GM13977 (cell line): ENCODE measurements around the gene DLG5.

Source experiments
- DNase-seq: peaks from one replicate; pipeline ENCODE4 v3.0.0; 2012; ENCODE audit warnings: low spot score
- CTCF ChIP-seq: IDR thresholded peaks from 2 replicates; pipeline ENCODE4 v1.5.1; 2012; ENCODE audit warnings: mild to moderate bottlenecking, control low read depth; ENCODE audit not compliant: insufficient read depth; ENCODE audit errors: extremely low read depth, missing control alignments
- in situ Hi-C: fragments of 300-500 bp; cut with MboI; formaldehyde crosslinking; loops from one replicate; pipeline ENCODE4 v1.12.0; 2022; ENCODE audit warnings: low sequenced_read_pairs, low pct_unique_long_range_greater_than_20kb, mixed read lengths, inconsistent platforms; ENCODE audit not compliant: unreplicated experiment

Gene DLG5

GRCh38 chr10:77788496-77789010, 138.0 kb downstream of the DLG5 start:
- in situ Hi-C loops = no loop called here
- no peak for TF ChIP-seq CTCF

GRCh38 chr10:77787440-77787839, 139.1 kb downstream of the DLG5 start:
- in situ Hi-C loops = no loop called here
- no peak for TF ChIP-seq CTCF
- DNase-seq = no peak

More at GRCh38 chr10:77788496-77789010, 138.0 kb downstream of the DLG5 start:
- no peak for DNase-seq

GRCh38 chr10:77784856-77785255, 141.7 kb downstream of the DLG5 start:
- DNase-seq = no peak
- no peak for TF ChIP-seq CTCF
- in situ Hi-C loops = no loop called here

GRCh38 chr10:77782328-77783061, 144.1 kb downstream of the DLG5 start:
- TF ChIP-seq CTCF = no peak
- no peak for DNase-seq
- in situ Hi-C loops = no loop called here

GRCh38 chr10:77781451-77782327, 144.9 kb downstream of the DLG5 start:
- no peak for TF ChIP-seq CTCF
- DNase-seq = no peak
- in situ Hi-C loops = no loop called here

GRCh38 chr10:77780180-77780579, 146.4 kb downstream of the DLG5 start:
- TF ChIP-seq CTCF = no peak
- DNase-seq = no peak
- in situ Hi-C loops = no loop called here
